ENCODE data around the gene ARL5C. TPM values are rescaled to one million over a fixed set of nuclear protein-coding genes. Genes with fewer than 3 reads are reported as not detected.

The ARL5C gene
- total RNA-seq, 1 donor from 2014 or later, result not detected

GRCh38 chr17:39191750-39192510, 26.0 kb upstream of the ARL5C start:
- H3K36me3 Mint-ChIP-seq (ENCODE audit: low read depth), result peaks cover 4% of the 10 kb centered on the region
- intact Hi-C loops (cut with micrococcal nuclease), result no loop called here
- H3K4me1 Mint-ChIP-seq, result peaks cover 14% of the 10 kb centered on the region
- no peak overlapping the region for H3K27ac Mint-ChIP-seq
- DNase-seq, result no peak
- ATAC-seq (ENCODE audit: low read depth), result no peak
- no peaks in the 10 kb centered on the region for H3K9me3 Mint-ChIP-seq
- ChIA-PET CTCF (no interaction called here), POLR2A (interaction anchor here (0.9 kb wide), 1 partner anchor 12 kb away, joined by 3 read pairs; no protein-coding TSS in a partner anchor)
- no peak for TF ChIP-seq CTCF (IDR thresholded peaks at IDR 0.05)
- no peak overlapping the region for H3K4me3 Mint-ChIP-seq
- H3K27me3 Mint-ChIP-seq, result no peaks in the 10 kb centered on the region

GRCh38 chr17:39187152-39187830, 21.3 kb upstream of the ARL5C start:
- Mint-ChIP-seq H3K27me3 (no peaks in the 10 kb centered on the region), H3K36me3 (ENCODE audit: low read depth) (peaks cover 8% of the 10 kb centered on the region), H3K4me3 (no peak overlapping the region), H3K27ac (no peak overlapping the region), H3K4me1 (no peaks in the 10 kb centered on the region), H3K9me3 (no peaks in the 10 kb centered on the region)
- ATAC-seq (ENCODE audit: low read depth) (no peak), DNase-seq (no peak)
- POLR2A ChIA-PET, result interaction anchor here (1.4 kb wide), 1 partner anchor 13 kb away, joined by 6 read pairs; the partner anchor contains the start of gene RPL19
- intact Hi-C loops (cut with micrococcal nuclease), result no loop called here
- no peak for TF ChIP-seq CTCF (IDR thresholded peaks at IDR 0.05)
- CTCF ChIA-PET, result no interaction called here

GRCh38 chr17:39186481-39187002, 20.6 kb upstream of the ARL5C start:
- no peak overlapping the region for H3K27ac Mint-ChIP-seq
- no peaks in the 10 kb centered on the region for H3K27me3 Mint-ChIP-seq
- H3K4me3 Mint-ChIP-seq, result no peak overlapping the region
- ATAC-seq (ENCODE audit: low read depth) (no peak), DNase-seq (no peak)
- TF ChIP-seq CTCF (IDR thresholded peaks at IDR 0.05), result no peak
- intact Hi-C loops (cut with micrococcal nuclease), result no loop called here
- ChIA-PET POLR2A (interaction anchor here (1.4 kb wide), 1 partner anchor 13 kb away, joined by 6 read pairs; the partner anchor contains the start of gene RPL19), CTCF (interaction anchor here (0.7 to 1.3 kb wide), 2 partner anchors 22 to 101 kb away, joined by 3 read pairs; no protein-coding TSS in a partner anchor)
- H3K4me1 Mint-ChIP-seq, result no peaks in the 10 kb centered on the region
- peaks cover 8% of the 10 kb centered on the region for H3K36me3 Mint-ChIP-seq (ENCODE audit: low read depth)
- H3K9me3 Mint-ChIP-seq, result no peaks in the 10 kb centered on the region

GRCh38 chr17:39183720-39184119, 17.8 kb upstream of the ARL5C start:
- intact Hi-C loops (cut with micrococcal nuclease), result no loop called here
- TF ChIP-seq CTCF (IDR thresholded peaks at IDR 0.05), result no peak
- no peak overlapping the region for H3K4me3 Mint-ChIP-seq
- no peak overlapping the region for H3K27ac Mint-ChIP-seq
- ChIA-PET CTCF (interaction anchor here (1.0 kb wide), 1 partner anchor 9 kb away, joined by 4 read pairs; no protein-coding TSS in a partner anchor), POLR2A (interaction anchor here (0.7 kb wide), 1 partner anchor 40 kb away, joined by 3 read pairs; no protein-coding TSS in a partner anchor)
- H3K9me3 Mint-ChIP-seq, result no peaks in the 10 kb centered on the region
- H3K4me1 Mint-ChIP-seq, result no peaks in the 10 kb centered on the region
- H3K27me3 Mint-ChIP-seq, result no peaks in the 10 kb centered on the region
- DNase-seq (no peak), ATAC-seq (ENCODE audit: low read depth) (no peak)
- H3K36me3 Mint-ChIP-seq (ENCODE audit: low read depth), result peaks cover 8% of the 10 kb centered on the region

GRCh38 chr17:39183045-39183444, 17.1 kb upstream of the ARL5C start:
- no peaks in the 10 kb centered on the region for H3K9me3 Mint-ChIP-seq
- ATAC-seq (ENCODE audit: low read depth) (no peak), DNase-seq (no peak)
- H3K27me3 Mint-ChIP-seq, result no peaks in the 10 kb centered on the region
- TF ChIP-seq CTCF (IDR thresholded peaks at IDR 0.05), result no peak
- ChIA-PET POLR2A (no interaction called here), CTCF (interaction anchor here (1.0 to 1.8 kb wide), 2 partner anchors 8 to 200 kb away, joined by 4 to 6 read pairs; no protein-coding TSS in a partner anchor)
- H3K27ac Mint-ChIP-seq, result no peak overlapping the region
- intact Hi-C loops (cut with micrococcal nuclease), result no loop called here
- no peaks in the 10 kb centered on the region for H3K4me1 Mint-ChIP-seq
- peaks cover 4% of the 10 kb centered on the region for H3K36me3 Mint-ChIP-seq (ENCODE audit: low read depth)
- H3K4me3 Mint-ChIP-seq, result no peak overlapping the region
